ENCODE results near the gene BANK1.

DNA sequence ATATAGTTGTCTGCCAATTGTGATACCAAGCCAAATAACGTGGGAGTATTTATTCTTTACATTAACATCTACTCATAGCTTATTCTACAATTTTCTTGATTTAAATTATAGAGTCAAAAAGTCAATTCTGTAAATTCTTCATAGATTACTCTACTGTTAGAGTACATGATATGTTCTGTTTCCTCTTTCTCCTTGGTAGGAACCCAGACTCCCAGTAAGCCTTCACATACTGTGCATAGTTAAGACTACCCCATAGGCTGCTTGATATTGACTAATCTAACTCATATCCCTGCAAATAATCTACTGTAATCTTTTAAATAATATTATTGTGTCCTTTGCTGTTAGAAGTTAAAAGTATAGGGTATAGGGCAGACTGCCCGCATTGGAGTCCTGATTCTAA lies 35.4 kb downstream of the BANK1 start:
- TF ChIP-seq KDM4A (IDR thresholded peaks at IDR 0.05; ENCODE audit: low read depth, low read length, severe bottlenecking), result no peak
- no peak for TF ChIP-seq SIN3A (conservative IDR thresholded peaks at IDR 0.05 in 1 of 2, IDR thresholded peaks at IDR 0.05 in 1 of 2; ENCODE audit: low read depth in 1 of 2, low read length in 2 of 2)
- TF ChIP-seq CTCF (IDR thresholded peaks at IDR 0.05; ENCODE audit: control extremely low read depth in 1 of 3, insufficient read depth in 1 of 3, low read depth in 1 of 3, low read length in 3 of 3), result no peak
- no peak for TF ChIP-seq TAF1 (IDR thresholded peaks at IDR 0.05; ENCODE audit: low read depth, low read length)
